Osteoblast (primary cell): Measurements from ENCODE around the gene MYH11. TPM values are rescaled to one million over a fixed set of nuclear protein-coding genes. Genes with fewer than 3 reads are reported as not detected.

ENCODE experiments used
- DNase-seq: peaks from one replicate; pipeline ENCODE4 v3.0.0; 2011; ENCODE audit warnings: low spot score, mixed read lengths; ENCODE audit not compliant: insufficient read length; ENCODE audit errors: missing footprints
- H2AFZ ChIP-seq: 2 replicates; pipeline ENCODE4 v1.6.0; 2011; ENCODE audit warnings: mild to moderate bottlenecking, low read length
- H3K27ac ChIP-seq: 2 replicates; pipeline ENCODE4 v1.5.1; 2011; ENCODE audit warnings: mild to moderate bottlenecking, low read depth, low read length, moderate library complexity
- H3K27me3 ChIP-seq: 2 replicates; pipeline ENCODE4 v1.6.0; 2012; ENCODE audit warnings: mild to moderate bottlenecking, control low read depth, inconsistent platforms, low read length, moderate library complexity; ENCODE audit not compliant: insufficient read depth
- H3K36me3 ChIP-seq: 2 replicates; pipeline ENCODE4 v1.5.1; 2011; ENCODE audit warnings: mild to moderate bottlenecking, low read length, control low read depth, moderate library complexity; ENCODE audit not compliant: insufficient read depth
- H3K4me1 ChIP-seq: 2 replicates; pipeline ENCODE4 v1.5.1; 2011; ENCODE audit warnings: mild to moderate bottlenecking, low read length, control low read depth, moderate library complexity; ENCODE audit not compliant: insufficient read depth
- H3K4me2 ChIP-seq: 2 replicates; pipeline ENCODE4 v1.6.0; 2011; ENCODE audit warnings: mild to moderate bottlenecking, low read length; ENCODE audit not compliant: insufficient read depth
- H3K4me3 ChIP-seq: fragments of 200-600 bp; sonication (generic); 3 replicates; pipeline ENCODE4 v1.5.1; 2012; ENCODE audit warnings: mild to moderate bottlenecking, low read length, inconsistent platforms; ENCODE audit not compliant: insufficient read depth
- H3K79me2 ChIP-seq: 2 replicates; pipeline ENCODE4 v1.6.0; 2012; ENCODE audit warnings: mild to moderate bottlenecking, low read length, control low read depth, inconsistent platforms; ENCODE audit not compliant: insufficient read depth
- H3K9me3 ChIP-seq: 2 replicates; pipeline ENCODE4 v1.5.1; 2011; ENCODE audit warnings: low read depth, low read length, control low read depth
- H4K20me1 ChIP-seq: 2 replicates; pipeline ENCODE4 v1.6.0; 2012; ENCODE audit warnings: mild to moderate bottlenecking, low read length, control low read depth; ENCODE audit not compliant: insufficient read depth
- total RNA-seq: library from RNA; depleted of rRNA; stranded (reverse); fragments of >200 nt; gene quantifications from 2 replicates; pipeline ENCODE4 v1.2.3, GENCODE V29; 2012
- TF ChIP-seq, protein P1 (sequence below): IDR thresholded peaks from 2 replicates; pipeline ENCODE4 v1.5.1; 2011; ENCODE audit warnings: mild to moderate bottlenecking, low read depth, low read length, moderate library complexity; ENCODE audit errors: extremely low read depth

Gene MYH11
- total RNA-seq, 1 donor: under 0.01 TPM

DNA sequence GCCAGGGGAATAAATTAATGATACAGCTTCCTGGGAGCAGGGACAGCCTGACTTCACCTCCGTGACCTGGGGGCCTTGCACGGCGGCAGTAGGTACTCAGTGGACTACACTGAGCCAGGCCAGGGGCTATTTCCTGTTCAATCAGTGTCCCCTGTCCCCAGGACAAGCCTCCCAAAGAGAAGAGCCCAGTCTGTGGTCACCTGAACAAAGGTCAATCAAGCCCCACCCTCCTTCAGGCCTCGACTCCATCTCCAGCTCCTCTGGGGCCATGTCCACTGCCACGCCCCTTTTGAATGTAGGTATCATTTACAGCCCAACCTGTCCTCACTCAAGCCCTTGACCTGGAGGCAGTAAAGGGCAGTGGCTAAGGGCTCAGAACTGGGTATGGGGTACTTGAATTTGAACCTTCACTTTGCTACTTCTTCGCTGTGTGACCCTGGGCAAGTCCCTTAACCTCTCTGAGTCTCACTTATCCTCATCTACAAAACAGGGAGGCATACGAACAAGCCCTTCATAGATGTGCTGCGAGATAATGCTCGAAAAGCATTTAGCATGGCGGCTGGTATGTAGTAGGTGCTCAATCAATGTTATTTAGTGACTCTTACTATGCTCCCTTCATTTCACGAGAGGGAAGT is 29.0 kb downstream of the MYH11 start:
- Histone ChIP-seq H3K36me3 (no peaks in the 10 kb centered on the region), H3K79me2 (no peaks in the 10 kb centered on the region), H4K20me1 (no peaks in the 10 kb centered on the region), H3K9me3 (no peaks in the 10 kb centered on the region), H3K4me1 (no peaks in the 10 kb centered on the region), H3K4me3 (no peak overlapping the region), H3K27me3 (peaks cover 28% of the 10 kb centered on the region), H3K4me2 (no peak overlapping the region), H2AFZ (no peak overlapping the region), H3K27ac (no peak overlapping the region)
- TF ChIP-seq, protein P1, sequence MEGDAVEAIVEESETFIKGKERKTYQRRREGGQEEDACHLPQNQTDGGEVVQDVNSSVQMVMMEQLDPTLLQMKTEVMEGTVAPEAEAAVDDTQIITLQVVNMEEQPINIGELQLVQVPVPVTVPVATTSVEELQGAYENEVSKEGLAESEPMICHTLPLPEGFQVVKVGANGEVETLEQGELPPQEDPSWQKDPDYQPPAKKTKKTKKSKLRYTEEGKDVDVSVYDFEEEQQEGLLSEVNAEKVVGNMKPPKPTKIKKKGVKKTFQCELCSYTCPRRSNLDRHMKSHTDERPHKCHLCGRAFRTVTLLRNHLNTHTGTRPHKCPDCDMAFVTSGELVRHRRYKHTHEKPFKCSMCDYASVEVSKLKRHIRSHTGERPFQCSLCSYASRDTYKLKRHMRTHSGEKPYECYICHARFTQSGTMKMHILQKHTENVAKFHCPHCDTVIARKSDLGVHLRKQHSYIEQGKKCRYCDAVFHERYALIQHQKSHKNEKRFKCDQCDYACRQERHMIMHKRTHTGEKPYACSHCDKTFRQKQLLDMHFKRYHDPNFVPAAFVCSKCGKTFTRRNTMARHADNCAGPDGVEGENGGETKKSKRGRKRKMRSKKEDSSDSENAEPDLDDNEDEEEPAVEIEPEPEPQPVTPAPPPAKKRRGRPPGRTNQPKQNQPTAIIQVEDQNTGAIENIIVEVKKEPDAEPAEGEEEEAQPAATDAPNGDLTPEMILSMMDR: no peak
- DNase-seq: no peak

DNA sequence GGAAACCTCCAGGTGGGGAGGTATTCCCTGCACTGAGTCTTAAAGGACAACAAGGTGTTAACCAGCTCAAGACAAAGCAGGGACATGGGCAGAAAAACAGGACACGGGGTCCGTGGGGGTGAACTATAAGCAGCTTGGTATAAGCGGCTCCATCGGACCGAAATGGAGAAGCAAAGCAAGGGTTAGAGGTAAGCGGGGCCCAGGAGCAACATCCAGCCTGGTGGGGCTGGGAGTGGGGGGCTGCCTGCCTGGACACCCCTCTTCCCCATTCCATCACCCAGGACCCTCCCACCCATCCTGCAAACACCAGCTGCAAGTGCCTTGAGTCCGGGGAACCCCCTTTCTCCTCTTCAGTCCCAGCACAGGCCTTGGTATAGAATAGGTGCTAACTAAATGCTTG is 29.5 kb downstream of the MYH11 start:
- Histone ChIP-seq H3K36me3 (no peaks in the 10 kb centered on the region), H3K4me1 (no peaks in the 10 kb centered on the region), H3K4me3 (no peak overlapping the region), H3K4me2 (no peak overlapping the region), H3K79me2 (no peaks in the 10 kb centered on the region), H3K9me3 (no peaks in the 10 kb centered on the region), H2AFZ (no peak overlapping the region), H3K27me3 (peaks cover 32% of the 10 kb centered on the region), H4K20me1 (no peaks in the 10 kb centered on the region), H3K27ac (no peak overlapping the region)
- TF ChIP-seq, protein P1: no peak
- no peak for DNase-seq

DNA sequence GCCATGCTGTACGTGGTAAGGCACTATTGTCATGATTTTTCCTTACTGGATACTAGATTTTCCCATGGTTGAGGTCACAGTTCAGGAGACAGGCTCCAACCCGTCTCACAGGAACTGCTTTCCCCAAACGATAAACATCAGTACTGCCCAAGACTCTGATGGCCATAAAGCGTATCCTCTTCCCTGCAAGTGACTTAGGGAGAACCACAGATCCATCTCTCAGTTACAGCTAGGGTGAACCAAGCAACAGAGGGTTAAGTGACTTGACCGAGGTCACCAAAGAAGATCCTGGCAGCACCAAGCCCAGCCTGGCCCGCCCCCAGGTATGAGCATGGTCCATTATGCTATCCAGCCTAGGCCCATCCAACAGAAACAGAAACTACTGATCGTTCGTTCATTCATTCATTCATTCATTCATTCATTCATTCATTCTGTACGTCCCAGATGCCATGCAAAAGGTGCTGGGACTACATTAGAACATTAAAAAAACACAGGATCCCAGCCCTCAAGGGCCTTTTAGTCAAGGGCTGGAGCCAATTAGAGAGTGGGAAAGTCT is 31.0 kb downstream of the MYH11 start:
- no peaks in the 10 kb centered on the region for H3K9me3 ChIP-seq
- no peaks in the 10 kb centered on the region for H3K79me2 ChIP-seq
- no peak overlapping the region for H2AFZ ChIP-seq
- H3K27ac ChIP-seq: no peak overlapping the region
- DNase-seq: no peak
- TF ChIP-seq, protein P1: no peak
- H3K4me1 ChIP-seq: no peaks in the 10 kb centered on the region
- H3K4me3 ChIP-seq: no peak overlapping the region
- H3K4me2 ChIP-seq: no peak overlapping the region
- peaks cover 26% of the 10 kb centered on the region for H3K27me3 ChIP-seq
- no peaks in the 10 kb centered on the region for H4K20me1 ChIP-seq
- H3K36me3 ChIP-seq: no peaks in the 10 kb centered on the region

DNA sequence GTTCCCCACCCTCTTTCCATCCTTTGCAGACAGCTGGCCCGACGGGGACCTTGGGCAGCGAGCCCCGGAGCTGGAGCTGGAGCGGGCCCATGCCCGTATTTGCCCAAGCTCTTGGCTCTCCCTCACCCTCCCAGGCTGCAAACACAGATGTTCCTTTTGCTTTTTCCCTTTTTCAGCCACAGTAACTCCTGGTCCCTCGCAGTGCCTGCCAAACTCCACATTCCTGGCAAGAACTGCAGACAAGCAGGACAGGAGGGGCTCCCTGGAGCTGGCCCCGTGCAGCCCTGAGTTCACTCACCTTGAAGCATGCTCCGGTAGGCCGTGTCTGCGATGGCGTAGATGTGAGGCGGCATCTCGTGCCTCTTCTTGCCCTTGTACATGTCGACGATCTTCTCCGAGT is 33.9 kb downstream of the MYH11 start:
- H3K27me3 ChIP-seq: peaks cover 22% of the 10 kb centered on the region
- no peaks in the 10 kb centered on the region for H4K20me1 ChIP-seq
- no peaks in the 10 kb centered on the region for H3K36me3 ChIP-seq
- H3K4me3 ChIP-seq: no peak overlapping the region
- no peak overlapping the region for H3K27ac ChIP-seq
- no peak overlapping the region for H3K4me2 ChIP-seq
- H3K4me1 ChIP-seq: no peaks in the 10 kb centered on the region
- DNase-seq: no peak
- H3K9me3 ChIP-seq: no peaks in the 10 kb centered on the region
- H2AFZ ChIP-seq: no peak overlapping the region
- no peaks in the 10 kb centered on the region for H3K79me2 ChIP-seq
- TF ChIP-seq, protein P1: no peak
